GM19238 (cell line): ENCODE results near the gene PPM1D.
A peak's percentile ranks its signal among the peaks of the same experiment; 100 is the strongest.
"Not testable (repeated sequence)": the region's sequence is repeated elsewhere in the genome, so short reads cannot be mapped to it uniquely, and the experiment has no call there.

Experiments used
- DNase-seq: peaks from one replicate; pipeline ENCODE4 v3.0.0; 2011; ENCODE audit warnings: low spot score; ENCODE audit not compliant: insufficient read length

PPM1D gene

GRCh38 chr17:60665602-60666001, 65.6 kb downstream of the PPM1D start:
- no peak for DNase-seq

DNA sequence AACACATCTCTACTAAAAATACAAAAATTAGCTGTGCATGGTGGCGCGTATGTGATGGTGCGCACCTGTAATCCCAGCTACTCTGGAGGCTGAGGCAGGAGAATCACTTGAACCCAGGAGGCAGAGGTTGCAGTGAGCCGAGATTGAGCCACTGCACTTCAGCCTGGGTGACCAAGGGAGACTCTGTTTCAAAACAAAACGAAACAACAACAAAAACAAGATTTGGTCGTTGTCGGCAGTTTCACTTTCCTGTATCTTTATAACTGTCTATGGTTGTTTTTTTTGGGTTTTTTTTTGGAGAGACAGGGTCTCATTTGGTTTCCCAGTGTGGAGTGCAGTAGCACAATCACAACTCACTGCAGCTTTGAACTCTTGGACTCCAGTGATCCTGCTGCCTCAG, 68.7 kb downstream of the PPM1D start:
- not testable (repeated sequence) for DNase-seq

- DNase-seq, result no peak
Measured at GRCh38 chr17:60671482-60671881, 71.5 kb downstream of the PPM1D start.

GRCh38 chr17:60674637-60675036, 74.6 kb downstream of the PPM1D start:
- DNase-seq, result not testable (repeated sequence)

DNA sequence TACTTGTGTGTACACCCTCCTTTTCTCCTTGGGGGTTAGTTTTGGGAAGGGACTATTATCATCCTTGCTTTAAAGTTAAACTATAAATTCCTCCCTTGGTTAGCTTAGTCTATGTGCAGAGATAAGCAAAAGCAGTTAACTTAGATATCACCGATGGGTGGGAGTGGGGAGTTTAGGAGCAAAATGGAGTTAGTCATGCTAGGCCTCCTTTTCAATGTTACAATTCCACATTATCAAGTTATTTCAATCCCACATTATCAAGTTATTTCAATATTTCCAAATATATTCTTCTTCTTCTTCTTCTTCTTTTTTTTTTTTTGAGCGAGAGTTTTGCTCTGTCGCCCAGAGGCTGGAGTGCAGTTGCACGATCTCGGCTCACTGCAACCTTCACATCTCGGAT, 76.0 kb downstream of the PPM1D start:
- DNase-seq, result no peak

GRCh38 chr17:60676758-60677307, 76.8 kb downstream of the PPM1D start:
- DNase-seq, result no peak

- DNase-seq, result peak; percentile 98
Measured at GRCh38 chr17:60677308-60678117, 77.5 kb downstream of the PPM1D start, which contains the start of gene BCAS3. Gene BCAS3 (plus strand): TSS chr17:60677851.

GRCh38 chr17:60678118-60678444, 78.1 kb downstream of the PPM1D start:
- no peak for DNase-seq

DNA sequence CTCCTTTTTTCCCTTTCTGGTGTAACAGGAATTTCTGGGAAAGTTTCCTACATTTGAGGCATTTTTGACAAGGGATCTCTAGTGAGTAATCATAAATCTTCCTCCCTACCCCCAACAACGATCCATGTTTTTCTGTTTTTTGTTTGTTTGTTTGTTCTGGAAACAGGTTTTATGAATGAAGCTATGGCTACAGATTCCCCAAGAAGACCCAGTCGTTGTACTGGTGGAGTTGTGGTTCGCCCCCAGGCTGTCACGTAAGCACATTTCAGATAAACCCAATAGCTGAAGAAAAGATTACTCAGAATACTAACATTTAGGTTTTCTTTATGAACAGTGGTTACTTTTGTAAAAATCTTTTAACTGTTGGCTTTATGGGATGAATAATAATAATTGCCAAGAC, 79.3 kb downstream of the PPM1D start:
- no peak for DNase-seq

GRCh38 chr17:60680754-60681153, 80.8 kb downstream of the PPM1D start:
- DNase-seq, result no peak

DNA sequence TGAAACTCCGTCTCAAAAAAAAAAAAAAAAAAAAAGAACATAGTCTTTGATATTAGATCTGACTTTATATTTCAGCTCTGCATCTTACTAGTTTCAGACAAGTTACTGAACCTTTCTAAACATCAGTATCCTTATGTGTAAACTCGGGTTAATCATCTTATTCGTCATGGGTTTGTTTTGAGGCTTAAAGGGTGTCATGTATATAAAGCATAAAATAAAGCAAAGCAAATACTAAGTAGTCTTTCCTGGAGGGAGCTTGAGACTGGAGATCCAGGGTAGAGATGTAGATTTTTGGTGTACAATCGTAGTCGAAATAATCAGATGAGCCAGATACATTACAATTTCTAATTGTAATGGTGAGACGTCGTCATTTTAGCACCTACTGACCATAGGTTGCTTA, 85.4 kb downstream of the PPM1D start:
- no peak for DNase-seq

DNA sequence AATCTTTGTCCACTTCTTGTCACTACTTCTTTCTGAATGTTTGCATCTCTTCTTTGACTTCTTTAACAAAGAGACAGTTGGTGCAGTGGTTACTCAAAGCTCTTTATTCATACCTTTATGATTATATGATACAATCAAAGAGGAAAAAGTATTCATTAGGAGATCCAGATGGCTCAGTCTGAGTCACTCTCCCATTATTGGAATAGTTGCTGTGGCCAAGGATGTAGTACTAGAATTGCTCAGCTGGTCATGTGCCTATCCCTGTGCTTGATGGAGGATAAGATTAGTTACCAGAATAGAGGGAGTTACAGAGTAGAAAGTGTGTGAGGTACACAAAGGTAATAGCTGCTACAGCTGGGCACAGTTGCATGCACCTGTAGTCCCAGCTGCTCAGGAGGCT, 96.0 kb downstream of the PPM1D start:
- no peak for DNase-seq

DNA sequence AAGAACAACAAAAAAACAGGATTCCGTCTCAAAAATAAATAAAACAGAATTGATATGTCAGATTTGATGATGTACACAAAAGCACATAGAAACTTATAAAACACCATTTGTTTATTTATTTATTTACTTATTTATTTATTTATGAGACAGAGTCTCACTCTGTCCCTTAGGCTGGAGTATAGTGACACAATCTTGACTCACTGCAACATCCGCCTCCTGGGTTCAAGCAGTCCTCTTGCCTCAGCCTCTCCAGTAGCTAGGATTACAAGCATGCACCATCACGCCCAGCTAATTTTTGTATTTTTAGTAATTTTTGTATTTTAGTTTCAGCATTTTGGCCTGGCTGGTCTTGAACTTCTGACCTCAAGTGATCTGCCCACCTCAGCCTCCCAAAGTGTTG, 99.1 kb downstream of the PPM1D start:
- DNase-seq, result no peak

DNA sequence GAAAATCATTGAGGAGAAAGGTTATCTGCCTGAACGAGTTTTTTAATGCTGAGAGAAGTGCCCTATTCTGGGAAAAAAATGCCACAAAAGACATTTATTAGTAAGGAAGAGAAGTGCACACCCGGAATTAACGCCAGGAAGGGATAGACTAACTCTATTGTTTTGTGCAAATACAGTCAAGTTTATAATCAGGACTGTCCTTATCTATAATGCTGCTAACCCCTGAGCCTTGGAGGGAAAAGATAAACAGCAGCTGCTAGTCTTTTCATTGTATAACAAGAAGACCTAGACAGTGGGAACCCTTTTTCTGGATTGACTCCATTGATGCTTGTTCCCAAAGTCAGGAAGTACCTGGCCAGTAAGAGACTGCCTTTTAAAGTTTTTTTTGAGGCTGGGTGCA, 104.2 kb downstream of the PPM1D start:
- DNase-seq, result no peak

- DNase-seq, result no peak
Measured at GRCh38 chr17:60712675-60713074, 112.7 kb downstream of the PPM1D start.

- DNase-seq, result no peak
Measured at GRCh38 chr17:60713608-60714007, 113.6 kb downstream of the PPM1D start.
